SW480 (cell line): Measurements from ENCODE around the gene LAMC2.

ENCODE experiments used
- DNase-seq: peaks from one replicate; pipeline ENCODE4 v3.0.0-alpha.2; 2016; ENCODE audit warnings: low spot score

LAMC2 gene

DNA sequence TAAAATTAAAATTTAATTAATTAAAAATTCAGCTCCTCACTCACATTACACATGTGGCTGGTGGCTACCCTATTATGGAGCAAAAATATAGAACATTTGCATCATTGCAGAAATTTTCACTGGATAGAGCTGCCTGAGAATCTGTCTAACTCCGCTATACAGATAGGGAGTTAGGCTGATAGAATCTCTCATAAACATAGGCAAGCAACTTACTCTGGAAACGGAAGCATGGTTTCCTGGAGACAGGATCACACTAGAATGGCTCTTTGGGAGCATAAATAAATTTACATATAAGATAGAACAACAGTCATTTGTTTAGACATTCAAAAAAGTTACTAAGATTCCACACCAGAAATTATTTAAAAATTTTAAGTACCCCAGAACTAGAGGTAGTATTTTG lies 12.2 kb upstream of the LAMC2 start:
- DNase-seq: no peak

GRCh38 chr1:183175631-183176030 lies 10.4 kb upstream of the LAMC2 start:
- DNase-seq: no peak

DNA sequence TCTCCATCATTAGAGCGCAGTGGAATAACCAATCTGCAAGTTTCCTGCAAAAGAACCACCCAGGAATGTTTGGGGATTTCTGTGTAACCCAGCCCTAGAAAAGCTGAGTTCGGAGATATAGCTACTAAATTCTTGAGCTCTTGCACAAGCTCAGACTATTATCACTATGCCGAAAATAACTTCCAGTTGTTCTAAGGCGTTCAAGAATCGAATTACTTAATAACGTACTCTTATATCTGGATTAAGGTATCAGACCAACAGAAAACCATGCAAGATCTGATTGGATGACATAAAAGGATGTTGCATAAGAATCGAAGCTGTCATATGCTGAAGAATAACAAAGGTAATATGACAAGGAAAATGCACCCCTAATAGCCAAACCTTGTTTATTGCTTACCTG lies 7.5 kb upstream of the LAMC2 start:
- no peak for DNase-seq

DNA sequence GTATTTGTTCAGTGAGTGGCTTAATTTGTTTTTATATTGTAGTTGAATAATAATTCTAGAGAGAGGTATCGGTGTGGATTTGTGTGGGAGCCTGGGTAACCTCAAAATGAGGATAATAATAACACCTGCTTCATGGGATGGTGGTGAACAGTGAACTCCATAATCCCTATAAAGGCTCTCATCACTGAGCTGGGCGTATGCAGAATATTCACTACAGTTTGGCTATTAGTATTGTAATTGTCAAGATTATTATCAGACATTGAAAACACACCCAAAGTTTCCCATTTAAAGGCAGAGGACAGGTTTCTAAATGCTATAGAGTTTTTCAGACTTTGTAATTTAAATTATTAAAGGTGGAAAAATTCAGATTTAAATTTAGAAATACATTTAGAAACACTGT lies 7.0 kb upstream of the LAMC2 start:
- no peak for DNase-seq

GRCh38 chr1:183180218-183180617 lies 5.8 kb upstream of the LAMC2 start:
- peak; percentile 47 for DNase-seq

DNA sequence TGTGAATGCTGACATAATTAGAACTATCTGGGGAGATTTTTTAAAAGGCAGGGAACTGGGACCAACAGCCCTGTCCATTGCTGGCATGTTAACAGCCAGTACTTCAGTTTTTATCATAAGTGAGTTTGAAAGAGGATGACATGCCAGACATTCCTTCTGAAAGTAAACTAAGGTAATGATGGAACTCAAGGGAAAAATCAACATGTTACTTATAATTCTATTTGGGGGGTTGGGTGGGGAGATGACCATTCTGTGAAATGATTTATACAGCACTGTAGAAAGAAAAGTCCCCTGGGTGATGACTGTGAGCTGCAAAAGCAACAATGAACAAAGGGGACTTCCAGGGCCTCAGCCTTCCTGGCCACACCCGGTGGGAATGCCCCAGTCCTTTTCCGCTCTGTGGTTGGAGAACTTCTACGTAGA lies 5.4 kb upstream of the LAMC2 start:
- DNase-seq: peak; percentile 92

DNA sequence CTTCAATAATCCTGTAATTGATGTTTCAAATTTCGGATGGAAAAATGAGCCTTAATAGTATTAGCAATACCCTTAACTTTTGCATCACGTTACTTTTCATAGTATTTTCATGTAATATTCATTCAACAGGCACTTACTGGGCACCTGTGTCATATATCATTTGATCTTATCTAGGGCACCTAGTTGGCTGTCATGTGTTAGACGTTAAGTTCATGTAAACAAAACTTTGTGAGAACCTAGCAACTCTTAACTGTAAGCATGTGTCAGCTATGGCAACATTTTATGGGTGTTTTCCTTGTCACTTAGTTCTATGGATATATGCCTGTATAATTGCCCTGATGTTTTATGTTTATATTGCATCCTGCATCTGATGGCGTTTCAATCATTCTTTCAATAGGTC lies 777 bp downstream of the LAMC2 start:
- no peak for DNase-seq

- DNase-seq: no peak
These were observed 2.2 kb downstream of the LAMC2 start for GRCh38 chr1:183188240-183188639.

GRCh38 chr1:183191833-183192232 lies 5.8 kb downstream of the LAMC2 start:
- DNase-seq: no peak

- DNase-seq: no peak
These were observed 8.0 kb downstream of the LAMC2 start for GRCh38 chr1:183193963-183194525.

DNA sequence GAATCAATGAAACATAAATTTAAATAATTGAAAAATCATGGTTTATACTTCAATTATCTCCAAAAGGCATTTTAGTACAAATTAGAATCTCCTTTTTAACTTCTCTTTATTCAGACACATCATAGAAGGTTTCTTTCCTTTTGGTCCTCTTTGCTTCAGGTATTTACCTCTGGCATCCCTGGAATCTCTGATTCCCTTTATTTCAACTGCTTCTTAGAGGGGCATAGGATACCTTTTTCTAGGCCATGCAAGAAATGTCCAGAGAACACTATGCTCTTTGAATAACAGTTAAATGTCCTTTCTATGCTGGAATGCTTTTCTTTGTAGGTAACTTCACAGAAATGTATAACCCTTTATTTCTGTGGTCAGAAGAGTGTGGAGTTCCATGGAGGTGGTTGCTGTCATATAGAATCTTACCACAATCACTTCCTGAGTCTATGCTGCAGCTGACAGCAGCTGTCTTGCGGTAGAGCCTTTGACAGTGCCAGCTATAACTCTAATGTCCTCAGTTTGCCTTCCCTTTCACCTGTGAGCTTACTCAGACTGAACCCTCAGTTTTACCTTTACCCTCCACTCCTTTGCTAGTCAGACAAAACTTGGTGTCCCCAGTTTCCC lies 8.6 kb downstream of the LAMC2 start:
- DNase-seq: peak; percentile 80

DNA sequence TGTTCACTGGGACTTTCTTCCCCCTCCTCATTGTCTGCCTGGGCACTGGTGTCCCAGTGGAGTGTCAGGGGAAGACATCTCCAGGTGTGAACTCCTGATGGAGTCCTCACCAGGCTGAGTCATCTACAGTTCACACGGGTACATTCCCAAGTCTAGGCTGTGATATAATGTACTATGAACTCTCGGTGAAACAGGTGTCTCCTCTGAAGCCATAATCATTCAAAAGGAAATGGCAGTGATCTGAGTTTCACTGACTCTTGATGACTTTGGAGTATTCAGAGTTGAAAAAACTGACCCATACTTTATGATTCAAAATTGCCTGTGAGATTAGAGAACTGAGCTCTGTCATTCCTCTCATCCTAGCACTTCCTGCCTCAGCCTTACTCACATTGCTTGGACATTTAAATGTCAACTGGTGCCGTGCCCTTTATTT lies 9.1 kb downstream of the LAMC2 start:
- peak; percentile 81 for DNase-seq

- no peak for DNase-seq
These were observed 11.7 kb downstream of the LAMC2 start for GRCh38 chr1:183197762-183198161.

DNA sequence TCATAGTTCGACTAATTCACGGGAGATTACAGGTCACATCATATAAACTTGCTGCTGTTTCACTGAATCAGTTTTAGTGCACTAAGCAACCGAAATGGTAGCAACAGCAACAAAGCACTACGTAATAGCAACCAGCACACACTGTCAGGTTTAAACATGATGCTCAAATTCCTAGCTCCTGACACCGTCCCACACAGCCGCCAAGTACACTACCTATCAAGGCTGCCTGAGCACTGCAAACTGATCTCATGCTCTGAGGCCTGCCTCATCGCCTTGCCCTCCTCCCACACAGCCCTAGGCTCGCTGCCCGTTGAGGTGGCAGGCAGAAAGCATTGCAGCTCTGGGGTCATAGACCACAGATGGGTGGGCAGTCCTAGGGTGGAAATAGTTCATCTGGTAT lies 12.4 kb downstream of the LAMC2 start:
- DNase-seq: no peak

DNA sequence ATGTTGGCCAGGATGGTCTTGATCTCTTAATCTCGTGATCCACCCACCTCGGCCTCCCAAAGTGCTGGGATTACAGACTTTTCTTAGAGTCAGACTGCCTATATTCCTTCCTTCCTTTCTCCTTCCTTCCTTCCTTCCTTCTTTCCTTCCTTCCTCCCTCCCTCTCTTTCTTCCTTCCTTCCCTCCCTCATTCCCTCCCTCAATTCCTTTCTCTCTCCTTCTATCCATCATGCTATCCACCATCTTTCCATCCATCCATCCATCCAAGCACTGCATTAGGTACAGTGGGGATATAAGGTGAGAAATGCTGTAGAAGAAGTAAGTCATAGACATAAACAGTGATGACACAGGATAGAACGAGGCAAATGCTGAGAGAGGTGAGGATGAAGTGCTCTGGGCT lies 13.2 kb downstream of the LAMC2 start:
- DNase-seq: no peak

- DNase-seq: no peak
These were observed 14.4 kb downstream of the LAMC2 start for GRCh38 chr1:183200451-183200850.

DNA sequence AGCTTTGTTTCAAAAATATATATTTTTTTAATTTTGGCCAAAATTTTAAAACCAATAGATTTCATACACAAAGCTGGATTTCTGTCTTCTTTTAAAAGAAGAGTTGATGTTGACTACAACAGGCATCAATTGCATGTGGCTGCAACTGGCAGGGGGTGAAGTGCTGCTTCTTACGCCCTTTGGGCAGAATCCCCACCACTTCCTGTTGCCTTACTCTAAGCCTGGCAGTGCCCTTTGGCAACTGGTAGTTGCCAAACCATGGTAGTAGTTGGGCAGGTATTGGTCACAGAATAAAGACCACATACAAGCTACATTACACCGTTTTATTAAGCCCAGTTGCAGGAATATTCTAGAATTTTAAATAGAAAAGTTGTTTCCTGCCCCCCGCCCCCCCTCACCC lies 17.0 kb downstream of the LAMC2 start:
- DNase-seq: no peak

- no peak for DNase-seq
These were observed 19.2 kb downstream of the LAMC2 start for GRCh38 chr1:183205196-183205781.

- no peak for DNase-seq
These were observed 20.6 kb downstream of the LAMC2 start for GRCh38 chr1:183206538-183207122.

DNA sequence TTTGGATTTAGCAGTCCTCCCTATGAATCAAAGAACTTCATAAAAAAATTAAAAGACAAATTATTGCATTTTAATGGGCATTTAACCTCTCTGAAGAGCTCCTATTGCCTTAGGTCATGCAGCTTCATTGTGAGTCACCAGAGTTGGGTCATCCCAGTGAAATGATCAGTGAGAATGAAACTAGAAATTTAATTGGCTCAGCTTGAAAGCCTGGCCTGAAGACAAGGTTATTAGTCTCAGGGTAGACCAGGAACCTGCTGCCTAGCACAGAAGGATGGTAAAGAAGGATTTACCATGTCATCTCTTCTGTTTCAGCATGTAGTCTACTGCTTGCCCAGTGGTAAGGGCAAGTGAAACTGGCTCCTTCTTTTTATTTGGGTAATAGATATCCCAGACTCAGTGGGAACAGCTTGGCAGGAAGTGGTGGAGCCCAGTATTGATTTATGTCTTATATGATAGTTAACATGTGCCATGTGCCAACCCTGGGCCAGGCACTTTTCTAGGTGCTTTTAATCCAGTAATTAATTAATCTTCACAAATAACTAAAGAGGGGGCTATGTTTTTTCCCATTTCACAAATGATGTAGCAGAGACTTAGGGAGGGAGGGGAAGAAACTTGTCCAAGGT lies 23.6 kb downstream of the LAMC2 start:
- DNase-seq: peak; percentile 61

GRCh38 chr1:183210681-183211080 lies 24.6 kb downstream of the LAMC2 start:
- DNase-seq: no peak

GRCh38 chr1:183212870-183213269 lies 26.8 kb downstream of the LAMC2 start:
- no peak for DNase-seq
